Globus pallidus (tissue), 1 donor: ENCODE measurements around the gene BCL7C.
A peak's percentile ranks its signal among the peaks of the same experiment; 100 is the strongest.
"Not testable (repeated sequence)": the region's sequence is repeated elsewhere in the genome, so short reads cannot be mapped to it uniquely, and the experiment has no call there.

Source experiments
- DNase-seq: peaks from one replicate; pipeline ENCODE4 v3.0.0-alpha.2; 2015; ENCODE audit warnings: low spot score

Gene BCL7C

GRCh38 chr16:30893744-30894539 is at the start of gene BCL7C:
Gene BCL7C, minus strand, starts transcription at chr16:30894077. Its CDS starts 133 bp downstream, at chr16:30893944.
- DNase-seq = peak; percentile 87

GRCh38 chr16:30942426-30942806 is 48.5 kb upstream of the BCL7C start:
- DNase-seq = no peak

- DNase-seq = peak; percentile 51
These were observed 47.9 kb upstream of the BCL7C start for GRCh38 chr16:30941600-30942425.

- not testable (repeated sequence) for DNase-seq
These were observed 45.7 kb upstream of the BCL7C start for GRCh38 chr16:30939571-30939970.

GRCh38 chr16:30937692-30938091 is 43.8 kb upstream of the BCL7C start:
- DNase-seq = no peak

- no peak for DNase-seq
These were observed 41.1 kb upstream of the BCL7C start for GRCh38 chr16:30934827-30935557.

- DNase-seq = no peak
These were observed 37.3 kb upstream of the BCL7C start for GRCh38 chr16:30931068-30931650.

GRCh38 chr16:30930160-30930571 is 36.3 kb upstream of the BCL7C start:
- no peak for DNase-seq

- DNase-seq = no peak
These were observed 35.3 kb upstream of the BCL7C start for GRCh38 chr16:30929167-30929566.

GRCh38 chr16:30928390-30928789 is 34.5 kb upstream of the BCL7C start:
- DNase-seq = no peak

GRCh38 chr16:30927789-30928378 is 34.0 kb upstream of the BCL7C start:
- peak; percentile 68 for DNase-seq

- DNase-seq = no peak
These were observed 33.3 kb upstream of the BCL7C start for GRCh38 chr16:30926937-30927788.

- DNase-seq = no peak
These were observed 32.3 kb upstream of the BCL7C start for GRCh38 chr16:30925995-30926811.

GRCh38 chr16:30925632-30925987 is 31.7 kb upstream of the BCL7C start:
- no peak for DNase-seq

GRCh38 chr16:30924913-30925631 is 31.2 kb upstream of the BCL7C start:
- DNase-seq = no peak

GRCh38 chr16:30924076-30924912 is 30.4 kb upstream of the BCL7C start:
- no peak for DNase-seq

- DNase-seq = no peak
These were observed 29.7 kb upstream of the BCL7C start, which contains the start of gene FBXL19 for GRCh38 chr16:30923554-30924075. Gene FBXL19, plus strand, starts transcription at chr16:30923572. Its CDS starts 2,183 bp downstream, at chr16:30925755.
